Vagina (tissue), 2 donors: ENCODE results near the gene ZCCHC8.

ENCODE experiments used
- POLR2A ChIP-seq, 2 donors: fragments of 450-650 bp; IDR thresholded peaks; one replicate each; pipeline ENCODE4 v1.6.1; 2017; ENCODE audit warnings: antibody characterized with exemption in 2 of 2, mild to moderate bottlenecking in 2 of 2, moderate library complexity in 2 of 2
- TF ChIP-seq, protein P1 (sequence below), 3 experiments: fragments of 450-650 bp in 2 of 3; fragments of 200-600 bp in 1 of 3; sonication (generic) in 1 of 3; IDR thresholded peaks; one replicate each; pipeline ENCODE4 v1.5.1; 2017 to 2019; ENCODE audit warnings: antibody characterized with exemption in 3 of 3, mild to moderate bottlenecking in 2 of 3, moderate library complexity in 2 of 3

DNA sequence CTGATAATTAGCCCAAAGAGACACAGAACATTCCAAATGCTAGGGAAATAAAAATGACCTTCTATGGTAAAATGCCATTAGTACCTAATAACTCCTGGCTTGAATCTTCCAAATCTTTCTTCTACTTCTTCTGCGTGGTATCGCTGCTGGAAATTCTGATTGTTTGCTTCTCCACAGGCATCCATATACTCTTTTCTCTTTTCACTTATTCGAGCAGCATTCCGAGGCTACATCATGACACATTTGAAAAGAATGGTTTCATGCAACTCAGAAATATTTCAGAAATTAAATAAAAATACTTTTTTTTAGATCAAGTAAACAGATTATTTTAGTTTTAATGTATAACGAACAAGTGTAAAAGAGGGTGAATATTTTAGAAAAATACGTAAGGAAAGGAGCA is 18.9 kb downstream of the ZCCHC8 start:
- TF ChIP-seq, protein P1, sequence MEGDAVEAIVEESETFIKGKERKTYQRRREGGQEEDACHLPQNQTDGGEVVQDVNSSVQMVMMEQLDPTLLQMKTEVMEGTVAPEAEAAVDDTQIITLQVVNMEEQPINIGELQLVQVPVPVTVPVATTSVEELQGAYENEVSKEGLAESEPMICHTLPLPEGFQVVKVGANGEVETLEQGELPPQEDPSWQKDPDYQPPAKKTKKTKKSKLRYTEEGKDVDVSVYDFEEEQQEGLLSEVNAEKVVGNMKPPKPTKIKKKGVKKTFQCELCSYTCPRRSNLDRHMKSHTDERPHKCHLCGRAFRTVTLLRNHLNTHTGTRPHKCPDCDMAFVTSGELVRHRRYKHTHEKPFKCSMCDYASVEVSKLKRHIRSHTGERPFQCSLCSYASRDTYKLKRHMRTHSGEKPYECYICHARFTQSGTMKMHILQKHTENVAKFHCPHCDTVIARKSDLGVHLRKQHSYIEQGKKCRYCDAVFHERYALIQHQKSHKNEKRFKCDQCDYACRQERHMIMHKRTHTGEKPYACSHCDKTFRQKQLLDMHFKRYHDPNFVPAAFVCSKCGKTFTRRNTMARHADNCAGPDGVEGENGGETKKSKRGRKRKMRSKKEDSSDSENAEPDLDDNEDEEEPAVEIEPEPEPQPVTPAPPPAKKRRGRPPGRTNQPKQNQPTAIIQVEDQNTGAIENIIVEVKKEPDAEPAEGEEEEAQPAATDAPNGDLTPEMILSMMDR (IDR thresholded peaks at IDR 0.05): no peak
- TF ChIP-seq POLR2A (IDR thresholded peaks at IDR 0.05): no peak
